Measurements from ENCODE around the gene NELL2. TPM values are rescaled to one million over a fixed set of nuclear protein-coding genes. Genes with fewer than 3 reads are reported as not detected.
"Not testable (repeated sequence)": the region's sequence is repeated elsewhere in the genome, so short reads cannot be mapped to it uniquely, and the experiment has no call there.

The NELL2 gene
- total RNA-seq: 2,116 TPM

DNA sequence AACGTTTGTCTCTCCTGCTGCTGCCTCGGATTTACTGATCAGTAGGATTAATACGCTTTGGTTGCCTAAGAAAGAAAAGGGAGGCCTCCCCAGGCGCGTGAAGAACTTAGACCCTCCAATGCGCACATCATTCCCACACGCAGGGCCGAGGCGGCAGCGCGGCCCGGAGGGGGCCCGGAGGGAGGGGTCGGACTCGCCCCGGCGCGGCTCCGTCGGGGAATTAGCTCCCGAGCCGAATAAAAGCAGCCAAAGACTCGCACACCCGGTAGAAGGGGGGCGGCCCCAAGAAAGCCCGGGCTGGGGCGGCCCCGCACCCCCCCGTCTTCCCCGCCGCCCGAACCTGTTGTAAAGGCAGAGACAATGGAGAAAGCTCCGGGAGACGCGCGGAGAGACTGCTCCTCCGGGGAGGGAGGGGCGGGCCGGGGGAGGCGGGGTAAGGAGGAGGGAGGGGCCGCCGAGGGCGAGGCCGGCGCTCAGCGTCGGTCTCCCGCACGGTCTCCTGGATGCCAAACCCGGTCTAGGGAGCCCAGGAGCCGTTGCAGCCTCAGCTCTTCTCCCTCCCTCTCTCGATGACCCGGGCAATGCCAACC, at the start of gene NELL2:
Gene NELL2, minus strand, starts transcription at position 362 of the 590 bp plus-strand sequence. CDS start 446 bp downstream, outside the sequence.
- no peak for FAIRE-seq
- DNase-seq (ENCODE audit: low spot score in 2 of 2): peak; percentile 49 to 60

DNA sequence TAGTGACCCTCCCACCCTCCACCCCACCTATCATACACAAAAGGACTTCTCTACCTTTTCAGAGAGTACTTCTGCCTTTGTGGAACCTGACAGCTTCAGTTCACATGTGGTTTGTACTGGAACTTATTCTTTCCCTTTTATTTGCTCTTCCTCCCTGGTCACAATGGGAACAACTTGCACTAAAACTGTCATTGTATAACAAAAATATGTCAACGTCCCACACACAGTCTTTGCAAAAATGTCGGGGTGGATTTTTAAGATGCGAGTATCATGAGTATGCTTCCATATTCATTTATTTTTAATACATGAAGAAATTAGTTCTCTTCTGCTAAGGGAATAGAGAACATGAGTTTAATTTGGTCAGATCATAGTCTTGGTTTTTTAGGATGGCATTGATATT, 45.6 kb upstream of the NELL2 start:
- no peak for DNase-seq (ENCODE audit: low spot score in 2 of 2)

DNA sequence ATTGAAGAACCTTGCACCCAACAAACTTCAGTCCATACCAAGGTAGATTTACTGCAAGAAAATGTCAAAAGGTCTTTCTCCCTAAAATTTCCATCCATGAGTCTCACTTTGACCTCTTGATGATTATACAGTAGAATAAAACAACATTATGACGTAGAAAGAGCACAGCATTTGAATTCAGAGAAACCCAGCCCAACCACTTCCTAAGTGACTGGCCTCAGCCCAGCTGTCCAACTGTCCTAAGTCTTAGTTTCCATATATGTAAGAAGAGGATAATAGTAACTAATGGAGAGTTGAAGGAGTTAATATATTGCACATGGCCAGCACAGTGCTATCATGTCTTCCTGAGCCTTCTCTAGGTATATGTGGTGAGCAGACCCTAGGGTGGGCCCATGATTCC, 41.0 kb upstream of the NELL2 start:
- FAIRE-seq: no peak

More for the DNA sequence above, 45.6 kb upstream of the NELL2 start:
- FAIRE-seq: no peak

DNA sequence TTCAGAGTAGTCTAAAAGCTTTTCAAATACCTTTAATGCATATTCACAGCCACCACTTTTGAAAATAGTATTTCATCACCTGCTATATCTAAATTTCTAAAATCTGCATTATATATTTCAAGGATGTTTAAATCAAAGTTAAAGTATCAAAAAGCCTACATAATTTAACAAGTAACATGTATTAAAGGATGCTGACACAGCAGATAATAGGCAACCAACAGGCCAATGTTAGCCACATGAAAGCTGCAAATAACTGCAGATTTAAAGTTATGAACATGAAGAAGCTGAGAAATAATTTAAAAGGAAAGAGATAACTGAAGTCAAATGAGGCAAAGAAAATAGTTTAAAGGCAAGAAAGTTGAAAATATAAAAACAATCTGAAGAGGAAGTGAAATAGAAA, 39.8 kb upstream of the NELL2 start:
- FAIRE-seq: no peak
- DNase-seq (ENCODE audit: low spot score in 2 of 2): no peak

More for the DNA sequence above, 41.0 kb upstream of the NELL2 start:
- no peak for DNase-seq (ENCODE audit: low spot score in 2 of 2)

DNA sequence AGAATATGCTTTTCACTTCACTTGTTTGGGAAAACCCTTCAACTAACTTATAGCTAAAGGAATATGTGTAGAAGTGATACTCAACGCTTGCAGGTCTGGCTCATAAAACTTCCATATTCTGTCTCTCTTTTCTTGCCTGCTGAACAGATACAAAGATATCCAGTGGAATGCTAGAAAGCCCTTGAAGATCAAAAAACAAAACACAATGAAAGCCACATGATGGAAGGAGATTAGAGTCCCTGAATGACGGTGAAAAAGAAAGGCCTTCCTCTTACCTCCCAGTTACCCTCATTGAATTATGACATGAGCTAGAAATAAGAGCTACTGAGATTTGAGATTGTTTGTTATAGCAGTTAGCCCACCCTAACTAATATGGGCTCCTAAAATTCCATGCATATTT, 28.2 kb upstream of the NELL2 start:
- DNase-seq (ENCODE audit: low spot score in 2 of 2) (no peak), FAIRE-seq (no peak)

DNA sequence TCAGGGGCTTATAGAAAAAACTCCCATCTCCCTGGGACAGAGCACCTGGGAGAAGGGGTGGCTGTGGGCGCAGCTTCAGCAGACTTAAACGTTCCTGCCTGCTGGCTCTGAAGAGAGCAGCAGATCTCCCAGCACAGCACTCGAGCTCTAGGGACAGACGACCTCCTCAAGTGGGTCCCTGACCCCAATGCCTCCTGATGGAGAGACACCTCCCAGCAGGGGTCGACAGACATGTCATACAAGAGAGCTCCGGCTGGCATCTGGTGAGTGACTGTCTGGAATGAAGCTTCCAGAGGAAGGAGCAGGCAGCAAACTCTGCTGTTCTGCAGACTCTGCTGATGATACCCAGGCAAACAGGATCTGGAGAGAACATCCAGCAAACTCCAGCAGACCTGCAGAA, 22.0 kb upstream of the NELL2 start:
- FAIRE-seq; DNase-seq (ENCODE audit: low spot score in 2 of 2): not testable (repeated sequence)

DNA sequence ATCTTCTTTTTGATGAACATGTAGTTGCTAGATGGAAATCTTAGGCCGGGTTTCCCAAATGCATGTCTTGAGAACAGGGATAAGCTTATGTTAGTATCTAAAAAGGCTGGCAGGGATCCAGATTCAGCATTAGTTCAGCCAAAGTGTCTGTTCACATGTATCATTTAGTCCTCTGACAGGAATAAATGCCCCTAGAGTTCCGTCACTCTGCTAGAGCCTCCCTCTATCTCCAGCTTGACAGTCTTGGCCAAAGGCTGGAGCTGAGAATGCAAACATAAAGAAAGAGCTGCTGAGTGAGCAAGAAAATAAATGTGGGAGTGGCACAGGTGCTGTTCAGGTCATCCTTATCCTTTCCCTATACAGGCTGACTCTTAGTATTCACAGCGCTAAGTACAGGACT, 13.8 kb upstream of the NELL2 start:
- DNase-seq (ENCODE audit: low spot score in 2 of 2): no peak
- FAIRE-seq: no peak

DNA sequence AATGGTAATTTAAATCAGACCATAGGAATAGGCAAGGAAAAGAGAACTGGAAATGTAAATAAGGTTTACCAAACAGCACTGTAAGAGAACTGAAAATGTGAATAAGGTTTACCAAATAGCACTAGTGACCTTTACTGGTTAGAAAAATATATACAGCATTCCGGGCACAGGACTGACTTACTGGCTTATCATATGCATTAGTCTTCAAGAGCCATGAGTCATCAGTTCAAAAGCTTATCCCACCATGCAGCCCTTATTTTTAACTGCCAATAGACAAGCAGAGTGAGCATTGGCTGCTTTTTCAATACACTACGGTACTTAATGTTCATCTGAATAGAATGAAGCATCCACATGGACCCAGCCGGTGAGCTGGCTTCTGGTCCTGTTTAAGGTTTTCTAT, 13.0 kb upstream of the NELL2 start:
- DNase-seq (ENCODE audit: low spot score in 2 of 2) (no peak), FAIRE-seq (no peak)

DNA sequence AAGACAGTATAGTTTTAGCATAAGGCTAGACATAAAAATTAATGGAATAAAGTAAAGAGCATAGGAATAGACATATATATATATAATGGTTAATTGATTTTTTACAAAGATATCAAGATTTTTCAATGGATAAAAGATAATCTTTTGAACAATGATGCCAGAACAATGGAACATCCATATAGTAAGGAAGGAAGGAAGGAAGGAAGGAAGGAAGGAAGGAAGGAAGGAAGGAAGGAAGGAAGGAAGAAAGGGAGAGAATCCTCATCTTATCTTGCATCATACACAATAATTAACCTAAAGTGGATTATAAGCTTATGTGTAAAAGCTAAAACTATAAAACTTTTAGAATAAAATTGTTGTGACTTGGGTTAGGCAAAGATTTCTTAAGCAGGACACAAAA, 9.8 kb upstream of the NELL2 start:
- no peak for FAIRE-seq
- no peak for DNase-seq (ENCODE audit: low spot score in 2 of 2)

DNA sequence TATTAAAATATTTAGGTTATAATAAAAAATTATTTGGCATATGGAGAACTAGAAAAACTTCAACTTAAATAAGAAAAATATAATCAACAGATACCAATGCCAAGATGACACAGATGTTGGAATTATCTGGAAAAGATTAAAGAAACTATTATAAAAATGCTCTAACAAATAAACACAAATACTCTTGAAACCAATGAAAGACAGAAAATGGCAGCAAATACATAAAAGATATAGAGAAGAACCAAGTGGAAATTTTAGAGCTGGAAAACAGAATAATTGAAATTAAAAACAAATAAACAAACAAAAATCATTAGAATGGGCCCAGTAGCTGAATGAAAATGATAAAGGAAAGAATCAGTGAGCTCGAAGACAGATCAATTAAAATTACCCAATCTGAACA, 5.1 kb upstream of the NELL2 start:
- DNase-seq (ENCODE audit: low spot score in 2 of 2): no peak
- peak; percentile 19 for FAIRE-seq

DNA sequence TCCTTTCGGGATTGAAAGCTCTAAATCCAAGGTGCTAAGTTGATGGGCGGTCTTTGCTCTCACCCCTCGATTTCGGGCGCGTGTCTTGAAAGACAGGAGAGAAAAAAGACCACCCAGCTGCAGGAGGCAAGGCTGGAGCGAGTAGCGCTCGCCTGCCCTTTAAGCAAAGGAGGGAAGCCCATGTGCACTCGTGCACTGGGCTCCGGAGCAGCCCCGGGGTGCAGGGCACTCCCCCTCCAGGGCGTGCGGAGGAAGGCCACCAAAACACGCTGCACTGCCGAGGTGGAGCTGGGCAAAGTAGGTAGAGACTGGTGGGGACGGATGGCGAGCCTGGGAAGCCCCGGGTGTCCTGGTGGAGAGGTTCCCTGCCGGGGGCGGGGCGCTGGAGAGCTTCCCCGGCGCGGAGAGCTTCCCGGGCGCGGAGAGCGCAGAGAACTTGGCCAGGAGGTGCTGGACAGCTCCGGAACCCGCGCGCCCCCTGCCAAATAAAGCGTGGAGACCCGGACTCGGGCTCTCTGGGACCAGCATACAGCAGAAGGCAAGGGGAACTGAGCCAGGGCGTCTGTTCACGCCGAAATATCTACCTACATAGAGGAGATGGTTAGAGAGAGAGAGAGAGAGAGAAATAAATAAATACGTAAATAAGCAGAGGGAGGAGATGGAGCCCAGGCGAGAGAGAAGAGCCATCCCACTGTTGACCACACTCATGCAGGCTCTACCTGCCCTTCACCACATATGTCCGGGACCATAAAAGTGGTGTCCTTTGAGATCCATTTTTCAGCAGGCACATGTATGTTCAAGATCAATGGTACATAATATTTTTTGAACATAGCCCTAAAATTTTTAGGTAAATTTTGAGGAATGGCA, 662 bp upstream of the NELL2 start:
- peak; percentile 24 to 44 for DNase-seq (ENCODE audit: low spot score in 2 of 2)
- no peak for FAIRE-seq

DNA sequence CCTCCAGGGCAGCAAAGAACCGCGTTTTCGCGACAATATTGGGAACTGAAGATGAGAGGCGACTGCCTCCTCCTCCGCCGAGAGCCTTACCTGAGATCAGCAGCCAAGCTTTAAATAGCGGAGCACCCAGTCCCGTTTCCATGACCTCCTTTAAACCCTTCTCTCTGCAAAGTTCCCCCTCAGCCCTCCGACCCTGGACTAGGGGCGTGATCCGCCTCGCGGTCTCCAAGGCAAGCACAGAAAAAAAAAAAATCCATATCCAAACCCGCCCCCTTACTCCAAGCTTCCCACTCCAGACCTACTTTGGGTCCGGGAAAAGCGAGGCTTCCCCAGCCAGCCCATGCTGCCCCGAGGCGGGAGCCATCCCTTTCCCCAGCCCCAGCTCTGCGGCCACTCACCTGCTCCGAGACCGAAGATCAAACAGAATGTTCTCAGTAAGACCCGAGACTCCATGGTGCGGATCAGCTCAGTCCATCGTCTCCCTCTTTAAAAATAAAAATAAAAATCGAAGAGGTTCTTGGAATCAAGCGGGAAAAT, 630 bp downstream of the NELL2 start:
- DNase-seq (ENCODE audit: low spot score in 2 of 2) (peak in 1 of 2 donors; percentile 8), FAIRE-seq (no peak)

DNA sequence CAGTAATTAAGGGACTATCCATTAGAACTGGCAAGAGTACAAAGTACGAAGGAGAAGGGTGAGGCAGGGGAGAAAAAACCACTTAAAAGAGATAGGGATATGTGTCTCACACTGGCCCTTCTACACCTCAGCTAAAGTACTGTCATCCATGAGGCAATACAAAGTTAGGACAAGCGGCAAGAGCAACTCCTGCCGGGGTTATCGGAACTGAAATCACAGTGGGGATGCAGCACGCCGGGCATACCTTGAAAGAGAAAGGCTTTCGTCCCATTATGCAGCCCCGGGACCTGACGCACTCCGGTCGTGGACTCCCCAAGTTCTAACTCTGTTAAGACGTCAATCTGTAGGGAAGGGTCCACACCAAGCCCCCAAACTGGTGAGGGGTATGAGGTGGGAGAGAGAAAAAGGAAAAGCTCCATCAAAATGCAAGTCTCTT, 1.1 kb downstream of the NELL2 start:
- DNase-seq (ENCODE audit: low spot score in 2 of 2) (no peak), FAIRE-seq (no peak)

DNA sequence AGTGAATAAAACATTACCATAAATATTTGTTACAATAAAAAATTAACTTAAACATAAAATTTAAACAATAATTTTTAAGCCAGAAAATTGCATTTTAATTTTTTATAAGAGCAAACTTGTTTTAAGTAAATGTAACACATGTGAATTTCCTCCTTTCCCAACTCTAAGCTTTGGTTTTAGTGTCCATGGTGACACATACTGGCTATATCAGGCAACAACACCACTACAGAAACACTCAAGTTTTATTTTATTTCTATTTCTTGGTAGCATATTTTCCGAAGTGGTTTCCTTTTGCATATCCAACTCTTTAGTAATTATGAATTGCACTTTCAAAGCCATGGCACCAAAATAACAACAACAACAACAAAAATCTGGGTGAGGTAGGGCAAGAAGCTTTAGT, 2.2 kb downstream of the NELL2 start:
- FAIRE-seq (peak; percentile 92), DNase-seq (ENCODE audit: low spot score in 2 of 2) (peak in 1 of 2 donors; percentile 11)

DNA sequence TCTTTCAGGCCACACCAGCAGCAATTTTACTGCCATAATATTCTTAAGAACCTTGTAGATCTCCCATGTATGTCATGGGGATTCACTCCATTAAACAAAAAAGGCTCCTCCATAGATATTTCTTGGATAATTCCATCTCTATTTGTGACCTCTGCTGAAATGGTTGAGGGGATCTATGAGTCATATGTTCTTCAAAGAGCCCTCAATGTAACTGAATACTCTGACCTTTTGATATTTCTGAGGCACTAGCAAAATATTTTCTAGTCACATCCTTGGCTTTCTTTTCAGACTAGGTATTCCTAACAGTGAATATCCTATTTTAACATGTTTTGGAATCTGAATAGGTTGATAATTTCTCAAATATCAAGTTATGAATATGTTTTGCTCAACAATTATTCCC, 6.6 kb downstream of the NELL2 start:
- FAIRE-seq: no peak
- DNase-seq (ENCODE audit: low spot score in 2 of 2): no peak

DNA sequence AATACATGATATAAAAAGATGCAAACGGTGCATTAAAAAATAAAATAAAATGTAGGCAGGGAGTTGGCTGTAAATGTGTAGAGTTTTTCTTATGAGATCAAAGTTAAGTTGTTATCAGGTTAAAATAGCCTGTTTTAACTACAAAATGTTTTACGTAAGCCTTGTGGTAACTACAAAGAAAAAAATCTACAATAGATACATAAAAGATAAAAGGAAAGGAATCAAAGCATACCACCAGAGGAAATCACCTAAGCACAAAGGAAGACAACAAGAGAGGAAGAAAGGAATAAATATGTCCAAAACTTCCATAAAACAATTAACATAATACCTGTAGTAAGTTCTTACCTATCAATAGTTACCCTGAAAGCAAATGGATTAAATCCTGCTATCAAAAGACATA, 12.2 kb downstream of the NELL2 start:
- FAIRE-seq: no peak
- no peak for DNase-seq (ENCODE audit: low spot score in 2 of 2)

DNA sequence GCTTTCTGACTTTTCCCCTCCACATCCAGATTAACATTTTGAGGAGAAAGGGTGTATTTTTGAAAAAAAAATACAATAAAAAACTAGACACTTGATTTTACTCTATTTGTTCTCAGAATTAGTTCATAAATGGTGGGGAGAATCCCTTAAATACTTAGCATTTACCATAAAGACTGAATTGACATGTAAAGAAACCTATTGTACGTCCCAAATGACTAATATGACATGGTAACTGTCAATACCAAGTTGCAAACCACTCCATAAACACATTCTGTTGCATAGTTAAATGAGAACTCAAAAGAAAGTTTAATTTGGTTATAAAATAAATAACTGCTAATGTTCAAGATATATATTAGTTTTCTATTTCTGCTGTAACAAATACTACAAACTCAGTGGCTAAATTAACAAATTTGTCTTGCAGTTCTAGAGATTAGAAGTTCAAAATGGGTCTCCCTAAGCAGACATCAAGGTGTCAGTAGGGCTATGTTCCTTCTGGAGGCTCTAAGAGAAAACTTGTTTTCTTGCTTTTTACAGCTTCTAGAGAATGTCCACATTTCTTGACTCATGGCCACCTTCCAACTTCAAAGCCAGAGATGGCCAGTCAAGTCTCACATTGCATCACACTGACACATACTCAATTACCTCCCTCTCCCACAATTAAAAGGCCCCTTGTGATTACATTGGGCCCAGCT, 16.0 kb downstream of the NELL2 start:
- no peak for FAIRE-seq
- no peak for DNase-seq (ENCODE audit: low spot score in 2 of 2)

DNA sequence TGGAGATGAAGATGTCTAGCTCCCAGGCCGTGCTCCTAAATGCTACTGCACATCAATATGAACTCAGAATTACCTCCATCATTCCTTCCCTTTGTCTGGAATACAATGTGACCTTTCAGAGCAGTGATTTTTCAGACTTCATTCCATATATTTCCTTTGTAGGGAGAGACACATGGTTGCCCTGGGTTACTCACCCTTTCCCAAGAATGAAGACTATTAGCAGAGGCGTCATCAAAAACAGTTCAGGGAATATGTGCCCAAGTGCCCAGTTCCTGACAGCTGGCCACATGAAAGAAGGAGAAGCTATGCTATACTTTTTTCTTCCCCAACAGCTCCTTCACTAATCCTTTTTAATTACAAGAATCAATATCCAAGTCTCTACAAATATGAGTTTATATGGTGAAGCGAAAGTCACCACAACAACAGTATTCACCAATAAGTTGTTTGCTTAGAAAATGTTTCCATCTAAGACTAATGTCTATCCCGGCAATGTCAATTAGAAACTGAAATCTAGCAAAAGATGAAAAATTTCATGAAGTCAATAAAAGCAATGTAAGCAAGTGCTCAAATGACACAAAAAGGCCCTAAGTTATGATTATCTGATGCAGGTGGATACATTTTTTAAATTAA, 17.8 kb downstream of the NELL2 start:
- DNase-seq (ENCODE audit: low spot score in 2 of 2): no peak
- FAIRE-seq: no peak

DNA sequence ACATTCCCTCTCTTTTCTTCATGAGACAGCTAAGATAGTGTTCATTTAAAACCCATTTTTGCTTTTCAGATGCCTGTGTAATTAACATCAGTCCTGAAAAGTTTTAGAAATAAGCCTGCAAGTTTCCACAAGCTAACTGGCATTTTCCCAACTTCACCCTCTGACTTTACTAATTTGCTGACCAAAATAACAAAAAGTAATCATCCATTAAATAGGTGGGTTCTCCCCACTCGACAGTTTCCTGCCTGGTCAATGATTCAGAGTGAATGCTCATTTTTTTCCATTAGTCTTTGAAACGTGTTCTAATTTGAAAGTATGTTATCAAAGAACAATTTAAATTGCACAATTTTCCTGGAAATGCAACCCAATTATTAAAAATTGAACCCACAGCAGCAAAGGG, 23.6 kb downstream of the NELL2 start:
- DNase-seq (ENCODE audit: low spot score in 2 of 2) (no peak), FAIRE-seq (no peak)

DNA sequence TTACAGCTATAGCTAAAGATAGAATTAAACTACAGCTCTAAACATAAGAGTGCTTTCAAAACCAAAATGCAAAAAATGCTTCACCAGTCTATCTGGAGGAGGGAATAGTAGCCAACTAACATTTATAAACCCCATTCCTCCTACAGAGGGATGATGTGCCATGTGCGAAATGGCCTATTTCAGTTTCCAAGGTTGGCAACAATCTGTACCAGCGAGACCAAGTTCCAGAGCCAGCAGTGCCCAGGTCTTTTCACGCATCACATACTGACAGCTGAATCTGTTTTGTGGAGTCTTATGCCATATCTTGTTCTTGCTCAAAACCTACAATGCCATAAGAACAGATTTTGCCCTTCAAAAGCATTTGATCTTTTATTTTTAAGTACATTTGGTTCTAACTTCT, 24.5 kb downstream of the NELL2 start:
- DNase-seq (ENCODE audit: low spot score in 2 of 2) (no peak), FAIRE-seq (no peak)

DNA sequence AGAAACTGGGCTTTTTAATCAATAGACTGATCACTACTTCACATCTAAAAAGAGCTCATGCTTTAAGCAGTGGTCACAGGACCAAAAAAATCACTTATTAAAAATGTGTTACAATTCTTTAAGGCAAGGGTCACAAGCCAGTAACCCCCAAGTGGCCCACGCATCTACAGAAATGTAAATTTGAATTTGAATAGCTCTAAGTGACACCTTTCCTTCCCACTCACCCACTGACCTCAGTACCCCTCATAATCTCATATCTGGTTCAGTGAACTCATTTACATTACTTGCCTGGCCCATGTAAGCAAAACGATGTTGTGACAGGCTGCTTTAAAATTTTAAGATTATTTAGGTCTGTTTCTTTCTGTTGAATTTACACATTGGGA, 27.4 kb downstream of the NELL2 start:
- DNase-seq (ENCODE audit: low spot score in 2 of 2) (no peak), FAIRE-seq (no peak)

Data from frontal cortex (tissue), 4 donors.